Measurements from ENCODE around the gene PKD2L2.
"Not testable (repeated sequence)": the region's sequence is repeated elsewhere in the genome, so short reads cannot be mapped to it uniquely, and the experiment has no call there.

The PKD2L2 gene

GRCh38 chr5:137888863-137889759 is at the start of gene PKD2L2:
TSS of gene PKD2L2 (plus strand) at chr5:137889457. CDS start at chr5:137889492, 35 bp downstream.
- Histone ChIP-seq H3K4me1 (ENCODE audit: control insufficient read depth in 1 of 2, insufficient read depth in 2 of 2, low read length in 2 of 2) (peaks cover 0 to 4% of the 10 kb centered on the region in 2 donors), H3K27ac (ENCODE audit: low read depth, low read length) (peak within 1 kb of the TSS; percentile 73), H3K9me3 (ENCODE audit: control insufficient read depth in 1 of 2, low read length in 2 of 2) (no peaks in the 10 kb centered on the region), H3K9ac (ENCODE audit: low read depth in 1 of 2, low read length in 2 of 2) (peak within 1 kb of the TSS; percentile 70 to 73), H3K27me3 (ENCODE audit: control insufficient read depth in 1 of 2, insufficient read depth in 2 of 2, low read length in 2 of 2) (no peaks in the 10 kb centered on the region), H3K4me3 (ENCODE audit: low read depth in 1 of 2, low read length in 2 of 2) (peak within 1 kb of the TSS; percentile 72 to 73), H3K36me3 (ENCODE audit: control insufficient read depth in 1 of 2, insufficient read depth in 2 of 2, low read length in 2 of 2) (no peaks in the 10 kb centered on the region)

DNA sequence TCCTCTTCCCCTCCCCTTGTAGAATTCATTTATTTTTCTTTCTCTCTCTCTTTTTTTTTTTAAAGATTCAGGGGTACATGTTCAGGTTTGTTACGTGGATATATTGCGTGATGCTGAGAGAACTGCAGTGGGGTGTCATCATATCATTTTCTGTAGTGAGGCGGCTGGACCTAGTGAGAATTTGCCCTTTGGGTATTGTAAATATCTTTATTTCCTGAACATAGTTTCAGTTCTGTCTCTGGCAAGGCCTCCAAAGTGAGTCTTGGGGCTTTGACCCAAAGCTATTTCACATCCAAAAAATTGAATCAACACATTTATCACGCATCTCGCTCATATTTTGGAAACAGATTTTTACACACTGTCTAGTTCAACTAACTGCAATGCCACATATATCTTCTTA is 47.0 kb upstream of the PKD2L2 start:
- H3K9ac ChIP-seq (ENCODE audit: low read depth in 1 of 2, low read length in 2 of 2): no peak overlapping the region

GRCh38 chr5:137843676-137844299 is 45.5 kb upstream of the PKD2L2 start:
- H3K27ac ChIP-seq (ENCODE audit: low read depth, low read length): no peak overlapping the region
- no peaks in the 10 kb centered on the region for H3K36me3 ChIP-seq (ENCODE audit: control insufficient read depth in 1 of 2, insufficient read depth in 2 of 2, low read length in 2 of 2)
- H3K9ac ChIP-seq (ENCODE audit: low read depth in 1 of 2, low read length in 2 of 2): no peak overlapping the region

More for the DNA sequence above, 47.0 kb upstream of the PKD2L2 start:
- H3K36me3 ChIP-seq (ENCODE audit: control insufficient read depth in 1 of 2, insufficient read depth in 2 of 2, low read length in 2 of 2): no peaks in the 10 kb centered on the region
- H3K4me1 ChIP-seq (ENCODE audit: control insufficient read depth in 1 of 2, insufficient read depth in 2 of 2, low read length in 2 of 2): peaks cover 0 to 14% of the 10 kb centered on the region in 2 donors
- no peaks in the 10 kb centered on the region for H3K9me3 ChIP-seq (ENCODE audit: control insufficient read depth in 1 of 2, low read length in 2 of 2)
- no peaks in the 10 kb centered on the region for H3K27me3 ChIP-seq (ENCODE audit: control insufficient read depth in 1 of 2, insufficient read depth in 2 of 2, low read length in 2 of 2)
- no peak overlapping the region for H3K4me3 ChIP-seq (ENCODE audit: low read depth in 1 of 2, low read length in 2 of 2)
- no peak overlapping the region for H3K27ac ChIP-seq (ENCODE audit: low read depth, low read length)

GRCh38 chr5:137845472-137845871 is 43.8 kb upstream of the PKD2L2 start:
- no peaks in the 10 kb centered on the region for H3K36me3 ChIP-seq (ENCODE audit: control insufficient read depth in 1 of 2, insufficient read depth in 2 of 2, low read length in 2 of 2)
- H3K4me3 ChIP-seq (ENCODE audit: low read depth in 1 of 2, low read length in 2 of 2): no peak overlapping the region
- no peaks in the 10 kb centered on the region for H3K4me1 ChIP-seq (ENCODE audit: control insufficient read depth in 1 of 2, insufficient read depth in 2 of 2, low read length in 2 of 2)
- H3K27ac ChIP-seq (ENCODE audit: low read depth, low read length): no peak overlapping the region
- H3K27me3 ChIP-seq (ENCODE audit: control insufficient read depth in 1 of 2, insufficient read depth in 2 of 2, low read length in 2 of 2): no peaks in the 10 kb centered on the region
- H3K9ac ChIP-seq (ENCODE audit: low read depth in 1 of 2, low read length in 2 of 2): no peak overlapping the region
- H3K9me3 ChIP-seq (ENCODE audit: control insufficient read depth in 1 of 2, low read length in 2 of 2): no peaks in the 10 kb centered on the region

More at GRCh38 chr5:137843676-137844299, 45.5 kb upstream of the PKD2L2 start:
- Histone ChIP-seq H3K27me3 (ENCODE audit: control insufficient read depth in 1 of 2, insufficient read depth in 2 of 2, low read length in 2 of 2) (no peaks in the 10 kb centered on the region), H3K4me3 (ENCODE audit: low read depth in 1 of 2, low read length in 2 of 2) (no peak overlapping the region), H3K4me1 (ENCODE audit: control insufficient read depth in 1 of 2, insufficient read depth in 2 of 2, low read length in 2 of 2) (peaks cover 0 to 5% of the 10 kb centered on the region in 2 donors), H3K9me3 (ENCODE audit: control insufficient read depth in 1 of 2, low read length in 2 of 2) (no peaks in the 10 kb centered on the region)

DNA sequence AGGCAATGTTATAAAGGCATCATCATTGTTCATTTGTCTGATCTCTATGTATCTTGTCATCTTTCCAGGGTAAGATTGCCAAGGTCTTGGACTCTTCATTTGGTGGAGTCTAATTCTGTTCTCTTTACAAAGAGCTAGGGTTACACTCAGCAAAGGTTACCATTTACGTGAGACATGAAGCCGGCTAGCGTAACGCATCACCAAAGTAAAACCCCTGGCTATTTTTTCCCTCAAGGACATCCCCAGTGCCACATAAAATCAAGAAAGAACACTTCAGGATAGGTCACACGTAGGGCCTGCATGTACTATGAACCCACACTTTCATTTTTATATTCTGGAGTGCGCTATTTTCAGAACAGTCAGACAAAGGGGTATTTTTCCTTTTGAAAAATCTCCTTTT is 41.6 kb upstream of the PKD2L2 start:
- Histone ChIP-seq H3K36me3 (ENCODE audit: control insufficient read depth in 1 of 2, insufficient read depth in 2 of 2, low read length in 2 of 2) (no peaks in the 10 kb centered on the region), H3K9me3 (ENCODE audit: control insufficient read depth in 1 of 2, low read length in 2 of 2) (no peaks in the 10 kb centered on the region), H3K27ac (ENCODE audit: low read depth, low read length) (no peak overlapping the region), H3K4me1 (ENCODE audit: control insufficient read depth in 1 of 2, insufficient read depth in 2 of 2, low read length in 2 of 2) (no peaks in the 10 kb centered on the region), H3K4me3 (ENCODE audit: low read depth in 1 of 2, low read length in 2 of 2) (no peak overlapping the region), H3K27me3 (ENCODE audit: control insufficient read depth in 1 of 2, insufficient read depth in 2 of 2, low read length in 2 of 2) (no peaks in the 10 kb centered on the region), H3K9ac (ENCODE audit: low read depth in 1 of 2, low read length in 2 of 2) (no peak overlapping the region)

DNA sequence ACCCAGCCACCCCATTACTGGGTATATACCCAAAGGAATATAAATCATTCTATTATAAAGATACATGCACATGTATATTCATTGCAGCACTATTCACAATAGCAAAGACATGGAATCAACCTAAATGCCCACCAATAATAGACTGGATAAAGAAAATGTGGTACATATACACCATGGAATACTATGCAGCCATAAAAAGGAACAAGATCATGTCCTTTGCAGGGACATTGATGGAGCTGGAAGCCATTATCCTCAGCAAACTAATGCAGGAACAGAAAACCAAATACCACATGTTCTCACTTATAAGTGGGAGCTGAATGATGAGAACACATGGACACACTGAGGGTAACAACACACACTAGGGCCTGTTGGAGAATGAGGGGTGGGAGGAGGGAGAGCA is 36.1 kb upstream of the PKD2L2 start:
- not testable (repeated sequence) for H3K27ac ChIP-seq (ENCODE audit: low read depth, low read length); H3K36me3 ChIP-seq (ENCODE audit: control insufficient read depth in 1 of 2, insufficient read depth in 2 of 2, low read length in 2 of 2); H3K27me3 ChIP-seq (ENCODE audit: control insufficient read depth in 1 of 2, insufficient read depth in 2 of 2, low read length in 2 of 2); H3K9me3 ChIP-seq (ENCODE audit: control insufficient read depth in 1 of 2, low read length in 2 of 2); H3K4me1 ChIP-seq (ENCODE audit: control insufficient read depth in 1 of 2, insufficient read depth in 2 of 2, low read length in 2 of 2); H3K4me3 ChIP-seq (ENCODE audit: low read depth in 1 of 2, low read length in 2 of 2); H3K9ac ChIP-seq (ENCODE audit: low read depth in 1 of 2, low read length in 2 of 2)

GRCh38 chr5:137856201-137856600 is 33.1 kb upstream of the PKD2L2 start:
- Histone ChIP-seq H3K36me3 (ENCODE audit: control insufficient read depth in 1 of 2, insufficient read depth in 2 of 2, low read length in 2 of 2) (no peaks in the 10 kb centered on the region), H3K9me3 (ENCODE audit: control insufficient read depth in 1 of 2, low read length in 2 of 2) (no peaks in the 10 kb centered on the region), H3K9ac (ENCODE audit: low read depth in 1 of 2, low read length in 2 of 2) (no peak overlapping the region), H3K27me3 (ENCODE audit: control insufficient read depth in 1 of 2, insufficient read depth in 2 of 2, low read length in 2 of 2) (no peaks in the 10 kb centered on the region), H3K4me3 (ENCODE audit: low read depth in 1 of 2, low read length in 2 of 2) (no peak overlapping the region), H3K27ac (ENCODE audit: low read depth, low read length) (no peak overlapping the region), H3K4me1 (ENCODE audit: control insufficient read depth in 1 of 2, insufficient read depth in 2 of 2, low read length in 2 of 2) (peaks cover 0 to 4% of the 10 kb centered on the region in 2 donors)

GRCh38 chr5:137856916-137857862 is 32.1 kb upstream of the PKD2L2 start:
- H3K9me3 ChIP-seq (ENCODE audit: control insufficient read depth in 1 of 2, low read length in 2 of 2): no peaks in the 10 kb centered on the region
- H3K4me3 ChIP-seq (ENCODE audit: low read depth in 1 of 2, low read length in 2 of 2): no peak overlapping the region
- H3K9ac ChIP-seq (ENCODE audit: low read depth in 1 of 2, low read length in 2 of 2): no peak overlapping the region
- peaks cover 0 to 4% of the 10 kb centered on the region in 2 donors for H3K4me1 ChIP-seq (ENCODE audit: control insufficient read depth in 1 of 2, insufficient read depth in 2 of 2, low read length in 2 of 2)
- H3K27me3 ChIP-seq (ENCODE audit: control insufficient read depth in 1 of 2, insufficient read depth in 2 of 2, low read length in 2 of 2): no peaks in the 10 kb centered on the region
- H3K36me3 ChIP-seq (ENCODE audit: control insufficient read depth in 1 of 2, insufficient read depth in 2 of 2, low read length in 2 of 2): no peaks in the 10 kb centered on the region
- no peak overlapping the region for H3K27ac ChIP-seq (ENCODE audit: low read depth, low read length)

GRCh38 chr5:137858223-137858916 is 30.9 kb upstream of the PKD2L2 start:
- H3K9ac ChIP-seq (ENCODE audit: low read depth in 1 of 2, low read length in 2 of 2): no peak overlapping the region
- H3K27ac ChIP-seq (ENCODE audit: low read depth, low read length): no peak overlapping the region
- H3K4me3 ChIP-seq (ENCODE audit: low read depth in 1 of 2, low read length in 2 of 2): no peak overlapping the region

More at GRCh38 chr5:137858223-137858916, 30.9 kb upstream of the PKD2L2 start:
- H3K36me3 ChIP-seq (ENCODE audit: control insufficient read depth in 1 of 2, insufficient read depth in 2 of 2, low read length in 2 of 2): no peaks in the 10 kb centered on the region
- H3K4me1 ChIP-seq (ENCODE audit: control insufficient read depth in 1 of 2, insufficient read depth in 2 of 2, low read length in 2 of 2): peaks cover 0 to 4% of the 10 kb centered on the region in 2 donors
- H3K9me3 ChIP-seq (ENCODE audit: control insufficient read depth in 1 of 2, low read length in 2 of 2): no peaks in the 10 kb centered on the region
- H3K27me3 ChIP-seq (ENCODE audit: control insufficient read depth in 1 of 2, insufficient read depth in 2 of 2, low read length in 2 of 2): no peaks in the 10 kb centered on the region
